D721Med (cell line): Measurements from ENCODE around the gene DNAJA4.

Source experiments
- DNase-seq: peaks from one replicate; pipeline ENCODE4 v3.0.0; 2011; ENCODE audit warnings: low spot score; ENCODE audit not compliant: insufficient read length
- FAIRE-seq: peaks from 2 replicates; lab custom pipeline; 2011; peaks lifted over from hg19 to GRCh38; lab: Jason Lieb, UNC
- TF ChIP-seq, protein P1 (sequence below): IDR thresholded peaks from 2 replicates; pipeline ENCODE4 v1.5.1; 2012; ENCODE audit warnings: mild to moderate bottlenecking, control low read depth; ENCODE audit not compliant: insufficient read depth; ENCODE audit errors: missing control alignments

The DNAJA4 gene

GRCh38 chr15:78320183-78320582 lies 55.8 kb downstream of the DNAJA4 start:
- TF ChIP-seq, protein P1, sequence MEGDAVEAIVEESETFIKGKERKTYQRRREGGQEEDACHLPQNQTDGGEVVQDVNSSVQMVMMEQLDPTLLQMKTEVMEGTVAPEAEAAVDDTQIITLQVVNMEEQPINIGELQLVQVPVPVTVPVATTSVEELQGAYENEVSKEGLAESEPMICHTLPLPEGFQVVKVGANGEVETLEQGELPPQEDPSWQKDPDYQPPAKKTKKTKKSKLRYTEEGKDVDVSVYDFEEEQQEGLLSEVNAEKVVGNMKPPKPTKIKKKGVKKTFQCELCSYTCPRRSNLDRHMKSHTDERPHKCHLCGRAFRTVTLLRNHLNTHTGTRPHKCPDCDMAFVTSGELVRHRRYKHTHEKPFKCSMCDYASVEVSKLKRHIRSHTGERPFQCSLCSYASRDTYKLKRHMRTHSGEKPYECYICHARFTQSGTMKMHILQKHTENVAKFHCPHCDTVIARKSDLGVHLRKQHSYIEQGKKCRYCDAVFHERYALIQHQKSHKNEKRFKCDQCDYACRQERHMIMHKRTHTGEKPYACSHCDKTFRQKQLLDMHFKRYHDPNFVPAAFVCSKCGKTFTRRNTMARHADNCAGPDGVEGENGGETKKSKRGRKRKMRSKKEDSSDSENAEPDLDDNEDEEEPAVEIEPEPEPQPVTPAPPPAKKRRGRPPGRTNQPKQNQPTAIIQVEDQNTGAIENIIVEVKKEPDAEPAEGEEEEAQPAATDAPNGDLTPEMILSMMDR: no peak
- FAIRE-seq (no peak), DNase-seq (no peak)

DNA sequence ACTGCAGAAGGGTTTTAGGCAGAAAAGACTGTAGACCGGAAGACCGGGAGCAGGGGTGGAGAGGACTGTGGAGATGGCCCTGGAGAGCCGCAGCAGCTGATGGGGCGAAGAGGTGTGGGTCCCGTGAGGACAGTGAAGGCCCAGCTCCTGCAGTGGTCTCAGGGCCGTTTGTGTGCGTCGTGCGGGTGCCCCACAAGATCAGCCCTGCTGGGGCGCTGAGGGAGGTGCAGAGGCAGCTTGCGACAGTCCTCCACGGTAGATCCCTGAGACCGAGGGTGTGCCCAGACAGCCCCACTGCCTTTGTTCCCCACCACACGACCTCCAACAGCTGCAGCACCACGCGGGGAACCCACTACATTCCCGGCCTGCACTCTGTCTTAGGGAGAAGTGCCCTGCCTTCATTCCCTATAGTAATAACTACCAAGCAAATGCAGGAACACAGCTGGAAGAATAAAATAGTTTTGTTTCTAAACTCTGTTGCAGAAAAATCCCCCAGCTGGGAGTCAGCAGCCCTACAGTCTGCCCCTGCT lies 56.7 kb downstream of the DNAJA4 start:
- DNase-seq: no peak
- no peak for FAIRE-seq
- TF ChIP-seq, protein P1: no peak

- TF ChIP-seq, protein P1: no peak
- FAIRE-seq: no peak
- no peak for DNase-seq
Observed at GRCh38 chr15:78321786-78322185, 57.4 kb downstream of the DNAJA4 start.

DNA sequence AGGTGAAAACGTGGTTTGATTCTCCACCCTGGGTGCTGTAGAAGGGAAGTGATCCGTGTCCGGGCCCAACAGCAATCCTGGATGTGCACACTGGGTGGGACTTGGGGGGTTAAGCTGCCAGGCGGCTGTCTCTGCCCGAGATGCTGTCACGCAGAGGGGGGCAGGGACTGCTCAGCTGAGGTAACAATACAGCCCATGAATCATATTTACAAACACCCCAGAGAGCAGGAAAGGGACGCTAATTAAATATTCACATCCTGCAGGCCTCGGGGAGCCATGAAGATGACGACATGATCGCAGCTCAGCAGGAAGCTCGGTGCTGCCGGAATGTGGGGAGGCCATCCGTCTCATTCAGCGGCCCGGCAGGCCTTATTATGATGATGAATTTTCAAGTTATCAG lies 57.9 kb downstream of the DNAJA4 start:
- FAIRE-seq (no peak), DNase-seq (no peak)
- TF ChIP-seq, protein P1: no peak

- no peak for FAIRE-seq
- no peak for DNase-seq
- TF ChIP-seq, protein P1: no peak
Observed at GRCh38 chr15:78322724-78323521, 58.6 kb downstream of the DNAJA4 start.

DNA sequence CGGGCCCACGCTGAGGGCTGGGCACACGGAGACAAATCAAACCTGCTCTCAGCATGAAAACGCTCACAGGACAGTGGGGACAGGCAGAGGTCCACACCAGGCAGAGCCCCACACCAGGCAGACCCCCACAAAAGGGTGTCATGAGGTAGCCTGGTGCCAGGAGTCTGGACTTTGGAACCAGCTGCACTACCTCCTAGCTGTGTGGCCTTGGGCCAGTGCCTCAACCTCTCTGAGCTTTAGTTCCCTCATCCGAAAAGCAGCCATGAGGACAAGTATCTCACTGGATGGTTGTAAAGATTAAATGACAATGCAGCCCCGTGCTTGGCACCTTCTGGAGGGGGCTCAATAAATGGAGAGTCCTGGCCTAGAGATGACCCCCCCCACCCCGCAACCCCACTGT lies 59.3 kb downstream of the DNAJA4 start:
- FAIRE-seq: no peak
- DNase-seq: no peak
- TF ChIP-seq, protein P1: no peak

GRCh38 chr15:78324144-78324543 lies 59.8 kb downstream of the DNAJA4 start:
- TF ChIP-seq, protein P1: no peak
- DNase-seq: no peak
- FAIRE-seq: no peak
